ENCODE results near the gene KCNQ1.

Gene KCNQ1

DNA sequence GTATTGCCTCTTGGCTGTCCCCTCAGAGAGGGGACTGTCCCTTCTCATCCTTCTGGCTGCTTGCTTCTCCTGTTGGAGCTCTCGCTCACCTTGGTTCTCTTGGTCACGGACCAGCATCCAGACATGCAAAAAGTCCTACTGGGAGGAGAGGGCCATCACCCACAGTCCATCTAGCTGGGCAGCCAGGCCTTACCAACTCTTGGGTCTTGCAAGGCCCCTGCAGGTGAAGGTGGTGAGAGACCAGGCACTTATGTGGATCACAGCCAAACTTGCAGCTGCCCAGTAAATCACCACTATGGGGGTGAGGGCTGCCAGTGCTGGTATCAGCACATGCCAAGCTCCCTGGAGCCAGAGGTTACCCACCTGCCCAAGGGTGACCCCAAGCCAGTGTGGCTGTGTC, 218.7 kb downstream of the KCNQ1 start:
- DNase-seq (ENCODE audit: low read depth, low spot score), result no peak

DNA sequence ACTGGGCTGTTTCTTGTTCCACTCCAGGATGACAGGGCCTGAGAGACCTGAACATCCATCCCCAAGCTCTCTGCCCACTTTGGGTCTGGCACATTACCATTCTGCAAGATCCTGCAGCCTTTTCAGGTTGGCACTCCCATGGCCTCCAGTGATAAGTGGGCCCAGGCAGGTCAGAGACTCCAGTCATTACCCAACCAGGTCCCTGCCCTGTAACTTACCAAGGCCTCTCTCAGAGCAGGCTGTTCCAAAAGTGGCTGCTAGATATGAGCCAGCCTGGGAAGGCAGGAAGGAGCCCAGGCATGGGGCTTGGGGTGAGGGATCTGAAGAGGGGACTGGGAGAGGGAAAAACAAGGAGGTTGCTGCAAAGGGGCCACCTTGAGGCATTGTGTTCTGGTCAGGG, 219.1 kb downstream of the KCNQ1 start:
- DNase-seq (ENCODE audit: low read depth, low spot score), result no peak

DNA sequence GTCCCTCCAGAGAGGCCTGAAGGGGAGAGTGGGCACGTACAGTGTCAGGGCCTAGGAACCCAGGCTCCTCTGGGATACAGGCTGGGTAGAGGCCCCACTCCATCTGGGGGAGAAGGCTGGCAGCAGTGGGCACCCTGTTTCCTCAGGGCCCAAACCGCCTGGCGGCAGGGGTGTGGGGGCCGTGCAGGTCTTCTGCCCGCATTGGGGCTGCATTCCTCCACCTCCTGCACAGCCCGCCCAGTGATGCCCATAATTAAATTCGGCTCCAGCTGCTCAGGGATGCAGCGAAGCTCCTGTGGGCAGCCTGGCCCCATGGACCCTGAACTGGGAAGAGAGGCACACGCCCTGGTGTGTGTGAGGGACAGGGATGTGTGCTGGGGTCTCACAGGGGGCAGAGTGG, 219.6 kb downstream of the KCNQ1 start:
- no peak for DNase-seq (ENCODE audit: low read depth, low spot score)

DNA sequence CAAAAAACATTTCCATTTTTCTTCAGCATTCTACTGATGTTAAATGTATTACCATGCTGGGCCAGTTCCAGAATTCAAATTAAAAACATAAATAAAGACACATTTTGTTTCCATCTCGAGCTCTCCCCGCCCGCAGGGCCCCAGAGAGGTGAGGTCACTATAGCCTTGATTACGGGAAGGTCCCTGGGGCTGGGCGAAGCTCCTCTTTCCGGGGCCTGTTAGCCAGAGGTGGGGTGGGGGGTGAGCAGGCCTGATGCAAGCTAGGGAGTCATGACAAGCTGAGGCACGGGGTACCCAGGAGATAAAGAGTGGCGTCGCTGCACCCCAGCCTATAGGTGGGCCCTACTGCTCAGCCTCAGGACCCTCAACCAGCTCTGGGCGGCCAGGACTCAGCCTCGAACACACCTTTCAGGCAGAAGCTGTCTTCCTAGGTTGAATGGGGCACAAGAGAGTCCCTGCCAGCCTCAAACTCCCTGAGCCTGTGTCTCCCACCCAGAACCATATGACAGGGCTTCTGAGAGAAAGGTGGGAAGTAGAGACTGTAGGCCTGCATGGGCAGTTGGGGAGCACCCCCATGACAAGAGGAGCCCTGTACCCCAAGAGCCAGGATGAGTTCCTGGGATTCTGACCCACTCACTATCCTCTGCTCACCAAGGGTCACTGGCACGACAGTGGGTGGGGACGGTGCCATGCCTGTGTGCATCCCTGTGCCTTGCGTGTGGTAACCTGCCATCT, 220.2 kb downstream of the KCNQ1 start:
- DNase-seq (ENCODE audit: low read depth, low spot score), result no peak

DNA sequence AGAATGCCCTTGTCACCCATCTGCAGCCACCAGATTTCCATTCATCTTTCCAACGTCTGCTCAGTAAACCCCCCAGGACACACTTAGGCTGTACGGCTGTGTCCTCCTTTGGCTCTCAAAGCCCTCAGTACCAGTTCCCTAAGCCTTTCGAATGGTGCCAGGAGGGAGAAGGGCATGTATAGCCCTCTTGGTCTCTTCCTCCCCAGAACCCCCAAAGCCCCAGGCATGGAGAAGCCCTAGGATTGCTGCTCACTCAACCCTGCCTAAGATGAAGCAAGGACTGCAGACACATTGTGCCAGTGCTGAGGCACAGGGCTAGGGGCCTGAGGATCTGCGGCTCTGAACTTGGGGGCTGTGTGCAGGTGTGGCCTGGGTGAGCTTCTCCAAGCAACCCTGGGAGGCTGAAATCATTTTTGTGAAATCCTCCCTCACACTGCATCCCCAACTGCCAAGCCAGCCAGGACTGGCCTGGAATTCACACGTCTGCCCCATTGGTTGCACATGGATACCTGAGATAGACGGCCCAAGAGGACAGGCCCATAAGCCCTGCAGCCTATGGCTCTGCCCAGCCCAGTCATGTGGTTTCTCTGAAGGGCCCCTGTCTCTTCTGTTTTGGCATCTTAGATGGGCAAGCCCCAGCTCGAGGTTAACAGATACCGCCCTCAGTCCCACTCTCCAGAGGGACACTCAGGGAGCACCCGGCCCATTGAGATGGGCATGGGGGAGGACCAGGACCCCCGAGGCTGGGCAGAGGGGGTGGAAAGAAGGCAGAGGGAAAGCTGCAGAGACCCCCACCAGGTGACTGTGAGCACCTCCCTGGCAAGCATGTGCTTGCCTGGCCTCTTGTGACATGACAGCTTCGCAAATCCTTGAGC, 221.0 kb downstream of the KCNQ1 start:
- DNase-seq (ENCODE audit: low read depth, low spot score), result no peak

DNA sequence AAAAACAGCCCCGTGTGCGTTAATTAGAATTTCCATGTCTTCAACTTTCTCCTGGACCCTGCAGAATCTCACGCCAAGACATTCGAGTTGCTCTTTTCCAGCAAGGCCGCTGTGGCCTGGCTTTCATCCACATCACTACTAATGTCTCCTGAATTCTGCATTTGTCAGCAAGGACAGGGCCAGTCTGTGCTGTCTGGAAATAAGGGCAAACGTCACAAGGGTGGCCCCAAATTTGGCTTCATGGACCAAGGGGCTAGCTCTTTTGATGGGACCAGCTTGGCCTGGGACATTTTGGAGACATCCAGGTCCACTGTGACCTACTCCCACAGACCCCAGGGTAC, 221.6 kb downstream of the KCNQ1 start:
- DNase-seq (ENCODE audit: low read depth, low spot score), result peak; percentile 29

DNA sequence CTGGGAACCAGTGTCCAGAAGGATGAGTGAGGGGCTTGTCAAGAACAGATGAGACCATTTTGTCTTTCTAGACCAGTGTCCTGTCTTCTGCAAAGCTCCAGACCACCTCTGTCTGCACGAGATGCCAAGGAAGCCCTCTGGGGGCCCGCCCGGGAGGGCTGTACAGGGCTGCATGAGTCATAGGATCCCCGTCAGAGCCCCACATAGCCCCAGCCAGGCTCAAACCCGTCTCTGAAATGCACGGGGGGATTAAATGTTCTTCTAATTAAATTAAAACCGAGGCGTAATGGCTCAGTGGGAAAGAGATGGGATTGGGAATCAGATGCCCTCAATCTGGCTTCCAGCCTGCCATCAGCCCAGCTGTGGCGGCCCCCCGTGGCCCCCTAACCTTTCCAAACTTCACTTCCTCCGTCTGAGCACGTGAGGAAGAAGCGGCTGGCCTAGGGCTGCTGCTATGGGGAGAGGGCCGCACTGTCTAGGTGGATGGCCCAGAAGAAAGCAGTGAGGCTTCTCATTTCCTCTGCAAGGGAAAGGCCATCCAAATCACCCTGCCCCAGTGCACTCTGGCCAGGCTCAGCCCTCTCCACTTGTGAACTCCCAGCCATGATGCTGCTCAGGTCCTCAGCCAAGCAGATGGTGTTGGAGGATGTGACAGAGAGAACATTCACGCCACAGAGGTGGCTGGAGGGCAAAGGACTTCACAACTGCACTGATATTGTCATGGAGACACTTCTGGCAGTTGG, 222.2 kb downstream of the KCNQ1 start:
- no peak for DNase-seq (ENCODE audit: low read depth, low spot score)

DNA sequence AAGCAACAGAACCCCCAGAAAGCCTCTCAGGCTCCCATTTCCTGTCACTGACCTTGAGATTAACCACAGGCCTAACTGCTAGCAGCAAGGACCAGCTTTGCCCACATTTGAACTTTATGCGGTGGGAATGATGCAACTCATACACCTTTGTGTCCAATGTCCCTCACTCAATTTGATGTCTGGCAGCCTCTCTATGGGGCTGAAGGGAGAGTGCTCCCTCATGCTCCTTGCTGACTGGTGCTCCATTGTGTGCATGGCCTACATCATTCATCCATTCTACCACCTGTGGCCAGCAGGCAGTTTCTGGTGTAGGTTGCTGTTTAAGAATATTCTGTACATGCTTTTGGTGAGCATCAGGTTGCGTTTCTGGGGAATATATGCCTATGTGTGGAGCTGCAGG, 223.1 kb downstream of the KCNQ1 start:
- DNase-seq (ENCODE audit: low read depth, low spot score), result no peak

DNA sequence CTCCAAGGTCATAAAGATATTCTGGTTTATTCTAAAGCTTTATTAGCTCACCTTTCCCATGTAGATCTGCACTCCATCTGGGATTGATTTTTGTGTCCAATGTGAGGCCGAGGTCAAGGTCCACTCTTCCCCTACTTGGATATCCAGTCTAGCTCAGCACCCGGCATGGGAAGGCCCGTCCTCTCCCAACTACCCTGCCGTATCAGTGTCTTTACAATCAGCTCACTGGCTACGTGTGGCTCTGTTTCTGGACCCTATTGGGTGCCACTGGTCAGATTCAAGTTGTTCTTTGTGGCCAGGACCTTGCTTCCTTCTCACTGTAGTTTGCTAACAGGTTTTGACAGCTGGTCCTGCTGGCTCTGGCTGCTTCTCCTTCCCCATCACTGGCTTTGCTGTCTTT, 224.1 kb downstream of the KCNQ1 start:
- no peak for DNase-seq (ENCODE audit: low read depth, low spot score)

DNA sequence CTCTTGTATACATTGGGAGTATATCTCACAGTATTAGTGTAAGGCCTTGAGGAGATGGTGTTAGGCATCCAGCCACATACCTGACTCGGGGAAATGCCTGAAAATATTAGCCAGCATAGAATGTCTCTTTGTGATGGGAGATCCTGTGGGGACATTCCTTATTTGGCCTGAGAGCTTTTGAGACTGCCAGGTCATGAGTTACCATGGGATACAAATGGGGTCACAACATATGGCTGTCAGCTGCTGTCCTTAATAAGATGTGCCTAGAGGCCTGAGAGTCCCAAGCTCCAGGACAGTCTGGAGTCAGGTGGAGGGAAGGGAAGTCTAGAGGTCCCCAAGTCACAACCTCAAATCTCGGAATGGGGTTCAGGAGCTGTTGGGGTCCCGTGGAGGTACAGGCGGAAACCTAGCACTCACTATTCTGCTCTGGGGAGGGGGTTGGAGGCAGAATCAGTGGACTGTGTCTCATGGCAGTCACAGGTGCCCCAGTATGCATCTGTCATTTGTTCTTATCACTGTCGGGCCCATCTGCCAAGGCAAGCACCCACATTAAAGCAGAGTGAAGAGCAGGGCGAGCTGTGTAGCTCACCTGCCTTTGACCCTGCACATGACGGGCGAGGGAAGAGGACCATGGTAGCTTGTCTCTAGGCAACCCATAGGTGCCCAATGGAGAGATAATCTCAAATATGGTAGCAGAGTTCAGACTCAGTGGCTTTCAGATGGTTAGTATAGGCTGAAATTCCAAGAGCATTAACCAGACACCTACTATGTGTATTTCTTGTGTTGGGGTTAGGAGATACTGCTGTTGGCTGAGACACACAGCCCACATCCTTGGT, 225.0 kb downstream of the KCNQ1 start:
- DNase-seq (ENCODE audit: low read depth, low spot score), result no peak

DNA sequence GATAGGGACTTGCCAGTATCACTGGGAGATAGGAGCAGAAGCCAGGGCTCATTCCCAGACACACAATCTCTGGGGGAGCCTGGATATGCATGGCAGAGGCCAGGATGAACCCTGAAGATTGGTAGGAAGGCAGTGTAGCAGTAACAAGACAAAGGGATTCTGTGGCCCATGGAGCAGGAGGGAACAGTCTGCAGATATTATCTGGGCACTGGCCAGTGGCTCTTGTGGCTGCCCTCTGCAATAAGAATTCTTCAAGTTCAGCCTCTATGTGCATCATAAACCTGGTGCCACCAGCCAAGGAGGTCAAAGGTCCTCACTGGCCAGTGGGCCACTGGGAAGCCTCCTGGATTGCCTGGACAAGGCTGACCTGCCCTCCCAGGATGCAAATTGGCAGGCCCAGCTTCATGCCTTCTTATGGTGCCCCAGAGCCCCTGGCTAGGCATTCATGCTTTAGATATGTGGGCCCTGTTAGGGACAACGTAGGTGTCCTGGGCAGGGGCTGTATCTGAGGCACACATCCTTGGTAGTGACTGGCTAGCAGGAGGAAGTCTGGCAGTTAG, 225.8 kb downstream of the KCNQ1 start:
- no peak for DNase-seq (ENCODE audit: low read depth, low spot score)

DNA sequence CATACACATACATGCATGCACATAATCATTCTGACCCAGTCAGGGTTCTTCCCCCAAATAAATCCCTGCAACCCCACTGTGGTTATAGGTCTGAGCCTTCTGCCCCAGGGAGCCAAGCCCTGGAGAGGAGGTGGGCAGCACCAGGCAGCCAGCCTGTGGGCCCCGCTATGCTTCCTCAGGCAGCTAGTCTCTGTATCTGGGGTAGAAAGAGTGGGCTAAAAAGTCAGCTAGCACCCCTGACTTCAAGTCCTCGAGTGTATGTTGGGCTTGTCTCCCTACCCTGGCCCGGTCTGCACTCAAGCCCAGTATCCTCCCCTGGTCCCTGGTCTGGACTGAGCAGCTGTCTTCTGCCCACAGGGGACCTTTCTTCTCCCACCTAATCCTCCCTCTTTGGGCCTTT, 226.9 kb downstream of the KCNQ1 start:
- no peak for DNase-seq (ENCODE audit: low read depth, low spot score)

DNA sequence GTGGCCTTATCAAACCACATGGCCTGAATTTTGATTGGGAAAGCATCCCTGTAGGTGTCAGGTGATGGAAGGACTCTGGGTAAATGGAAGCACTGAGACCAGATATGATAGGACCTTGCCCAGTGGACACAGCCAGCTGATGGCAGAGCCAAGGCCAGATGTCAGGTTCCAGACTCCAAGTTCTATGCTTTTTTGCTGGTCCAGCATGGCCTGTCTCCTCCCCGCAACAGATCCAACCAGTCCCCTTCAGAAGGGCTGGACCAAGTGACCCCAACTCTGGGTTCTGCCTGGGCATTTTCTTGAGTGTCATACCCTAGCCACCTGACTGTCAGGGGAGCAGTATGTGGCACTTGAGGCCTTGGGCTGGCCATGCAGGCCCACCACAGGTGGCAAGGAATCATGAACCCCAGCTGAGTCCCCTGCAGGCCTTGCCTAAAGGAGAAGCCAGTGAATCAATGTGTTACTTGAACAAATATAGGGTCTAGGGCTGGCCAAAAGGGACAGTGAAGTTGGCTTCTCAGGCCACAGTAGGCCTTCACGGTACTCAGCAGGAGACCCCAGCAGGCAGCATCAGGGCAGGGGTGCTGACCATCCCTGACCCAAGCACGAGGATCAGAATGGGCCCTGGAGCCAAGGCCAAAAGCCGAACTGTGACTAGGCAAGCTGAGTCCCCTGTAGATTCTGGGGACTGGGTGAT, 227.9 kb downstream of the KCNQ1 start:
- DNase-seq (ENCODE audit: low read depth, low spot score), result no peak

DNA sequence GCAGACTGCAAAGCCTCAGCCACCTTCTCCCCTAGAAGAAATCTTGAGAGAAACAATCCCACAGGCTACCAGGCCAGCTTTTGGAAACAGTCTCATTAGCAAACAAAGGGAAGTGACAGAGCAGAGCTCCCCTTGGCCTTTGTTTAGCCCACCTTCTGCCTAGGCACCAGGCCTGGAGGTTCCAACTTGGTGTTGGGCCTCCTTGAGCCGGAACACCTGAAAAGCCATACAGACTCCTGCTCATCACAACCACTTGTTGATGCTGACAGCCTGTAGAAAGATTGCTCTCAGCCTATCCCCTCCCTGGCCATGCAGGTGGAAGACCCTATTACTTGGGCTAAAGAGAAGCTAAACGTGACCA, 228.4 kb downstream of the KCNQ1 start:
- no peak for DNase-seq (ENCODE audit: low read depth, low spot score)

DNA sequence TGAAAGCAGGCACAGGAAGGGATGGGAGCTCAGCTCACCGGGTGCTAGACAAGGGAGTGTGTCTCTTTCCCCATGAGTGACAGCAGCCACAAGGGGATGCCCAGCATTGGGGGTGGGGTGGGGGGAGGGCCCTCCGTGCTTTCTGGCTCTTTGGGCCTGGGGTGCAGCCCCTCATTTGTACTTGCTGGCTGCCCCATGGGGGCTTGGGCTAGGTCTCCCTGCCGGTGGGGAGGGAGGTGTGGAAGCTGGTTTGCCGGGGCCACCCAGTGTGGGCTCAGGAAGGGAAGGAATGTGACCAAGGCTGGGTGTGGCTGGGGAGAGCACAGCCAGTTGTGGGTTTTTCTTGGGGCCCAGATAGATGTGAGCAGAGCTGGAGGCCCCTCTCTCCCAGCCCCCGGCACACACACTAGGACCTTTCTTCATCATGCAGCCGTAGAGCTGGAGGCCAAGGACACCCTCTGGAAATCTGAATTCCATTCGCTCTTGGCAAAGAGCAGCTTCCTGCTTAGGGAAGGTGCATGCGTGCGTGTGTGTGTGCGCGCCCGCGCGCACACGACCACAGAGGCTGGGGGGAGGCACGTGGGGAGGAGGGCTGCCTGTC, 229.2 kb downstream of the KCNQ1 start:
- DNase-seq (ENCODE audit: low read depth, low spot score), result no peak

DNA sequence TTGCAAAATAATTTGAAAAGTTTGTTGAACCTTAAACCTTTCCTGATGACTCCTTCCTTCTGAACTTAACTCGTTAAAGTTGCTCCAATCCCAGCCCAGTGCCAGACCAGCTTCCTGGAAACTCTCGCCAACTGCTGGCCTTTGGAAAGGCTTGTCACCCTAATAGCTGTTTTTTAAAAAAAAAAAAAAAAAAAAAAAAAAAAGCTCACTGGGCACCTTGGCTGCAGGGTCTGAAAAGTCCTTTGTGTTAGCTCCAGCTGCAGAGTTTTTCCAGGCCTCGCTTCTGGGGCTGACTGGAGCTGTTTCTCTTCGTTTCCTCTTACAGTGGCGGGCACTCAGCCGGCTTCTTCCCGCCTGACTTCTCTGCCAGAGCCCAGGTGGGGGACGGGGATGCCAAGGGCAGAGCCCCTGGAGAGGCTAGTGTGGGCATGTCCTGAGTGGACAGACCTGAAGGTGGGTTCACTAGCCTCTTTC, 229.9 kb downstream of the KCNQ1 start:
- DNase-seq (ENCODE audit: low read depth, low spot score), result peak; percentile 32

DNA sequence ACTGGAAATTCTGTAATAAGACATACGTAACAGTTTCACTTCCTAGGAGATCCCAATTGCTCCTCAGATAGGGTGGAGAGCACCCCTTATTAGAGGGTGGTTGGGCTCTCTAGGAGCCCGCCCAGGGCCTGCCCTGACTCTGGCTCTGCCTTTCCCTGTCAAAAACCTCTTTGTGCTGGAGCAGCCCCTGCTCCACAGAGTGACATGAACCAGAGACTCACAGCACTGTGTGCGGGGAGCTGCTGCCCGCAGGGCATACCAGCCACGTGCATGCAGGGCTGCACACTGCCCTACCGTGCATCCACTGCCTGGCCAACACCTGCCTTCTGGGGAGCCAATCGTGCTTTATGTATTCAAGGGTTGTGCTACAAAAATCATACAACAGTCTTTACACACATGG, 230.7 kb downstream of the KCNQ1 start:
- DNase-seq (ENCODE audit: low read depth, low spot score), result no peak

DNA sequence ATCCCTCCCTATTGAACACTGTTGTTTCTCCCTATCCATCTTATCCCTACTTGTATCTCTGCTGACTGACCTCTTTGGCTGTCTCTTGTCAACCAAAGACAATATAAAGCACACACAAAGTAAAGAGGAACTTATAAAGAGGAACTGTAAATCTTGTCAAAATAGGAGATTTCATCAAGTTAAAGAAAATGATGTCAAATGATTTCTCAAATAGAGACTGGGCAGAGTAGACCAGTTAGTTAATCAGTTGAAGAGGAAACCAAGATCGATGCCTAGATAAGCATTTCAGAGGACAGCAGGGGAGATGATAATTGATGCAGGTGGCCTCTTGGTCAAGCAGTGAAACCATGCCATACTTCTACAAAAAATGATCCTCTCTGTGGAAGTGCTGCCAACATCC, 232.3 kb downstream of the KCNQ1 start:
- DNase-seq (ENCODE audit: low read depth, low spot score), result no peak

DNA sequence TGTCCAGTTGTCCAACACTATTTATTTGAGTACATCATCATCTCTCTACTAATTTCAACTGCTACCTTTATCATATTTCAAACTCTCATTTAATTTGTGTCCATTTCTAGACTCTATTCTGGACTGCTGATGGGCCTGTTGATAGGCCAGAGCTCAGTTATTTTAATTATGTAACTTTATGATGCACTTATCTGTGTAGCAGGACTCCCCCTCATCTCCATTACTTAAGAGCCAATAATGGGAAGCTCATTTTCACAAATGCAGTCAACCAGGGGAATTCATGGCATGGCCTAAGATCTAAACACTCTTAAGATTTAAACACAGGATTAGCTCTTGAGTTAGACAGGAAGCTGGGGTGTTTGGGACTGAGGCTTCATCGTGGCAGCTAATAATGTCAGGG, 233.6 kb downstream of the KCNQ1 start:
- no peak for DNase-seq (ENCODE audit: low read depth, low spot score)

DNA sequence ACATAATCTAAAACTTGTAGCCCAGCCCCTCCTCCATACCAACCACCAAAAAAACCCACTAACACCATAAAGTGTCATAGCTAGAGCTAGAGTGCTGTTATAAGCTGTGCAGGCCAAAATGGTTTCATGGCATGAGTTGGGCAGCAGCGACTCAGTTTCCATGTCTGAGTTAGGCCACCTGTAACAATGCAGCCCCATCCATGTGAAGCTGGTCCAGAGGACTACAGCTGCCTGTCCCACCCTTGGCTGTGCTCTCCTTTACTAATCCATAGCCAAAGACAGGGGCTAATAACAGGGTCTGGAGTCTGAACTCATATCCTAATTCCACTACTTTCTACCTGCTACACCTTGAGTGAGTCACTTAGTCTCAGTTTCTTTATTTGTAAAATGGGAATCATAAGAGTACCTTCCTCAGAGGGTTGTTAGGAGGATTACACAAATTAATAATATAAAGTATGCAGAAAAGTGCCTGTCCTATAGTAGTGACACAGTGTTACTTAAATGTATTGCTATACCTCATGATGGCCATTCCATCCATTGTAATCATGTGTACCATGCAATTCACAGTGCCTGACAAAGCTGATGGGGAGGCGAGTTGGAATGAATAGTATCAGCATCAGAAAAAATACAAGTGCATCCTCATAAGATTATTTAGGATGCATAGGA, 234.3 kb downstream of the KCNQ1 start:
- DNase-seq (ENCODE audit: low read depth, low spot score), result no peak

Data from astrocyte of the hippocampus (primary cell).